ENCODE data around the gene SSR4. TPM values are rescaled to one million over a fixed set of nuclear protein-coding genes. Genes with fewer than 3 reads are reported as not detected.

The SSR4 gene
- total RNA-seq, 1 donor from 2014 or later: 168 TPM

GRCh38 chrX:153831429-153832150 lies 37.1 kb downstream of the SSR4 start:
- no peak for ATAC-seq

DNA sequence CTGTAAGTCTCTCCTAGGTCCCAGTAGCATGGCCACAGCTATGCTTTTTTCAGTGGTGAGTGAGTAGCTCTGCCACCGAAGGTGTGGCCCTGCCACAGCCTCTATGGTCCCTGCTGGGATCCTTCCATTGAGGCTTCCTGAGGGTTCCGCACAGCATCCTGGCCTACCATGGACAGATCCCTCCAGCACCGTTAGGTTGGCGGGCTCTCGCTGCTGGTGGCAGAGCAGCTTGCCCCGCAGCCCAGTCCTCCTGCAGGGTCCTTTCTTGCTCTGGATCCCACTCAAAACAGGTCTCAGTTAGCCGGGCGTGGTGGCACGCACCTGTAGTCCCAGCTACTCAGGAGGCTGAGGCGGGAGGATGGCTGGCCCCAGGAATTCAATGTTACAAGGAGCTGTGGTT lies 38.3 kb downstream of the SSR4 start:
- ATAC-seq: no peak

DNA sequence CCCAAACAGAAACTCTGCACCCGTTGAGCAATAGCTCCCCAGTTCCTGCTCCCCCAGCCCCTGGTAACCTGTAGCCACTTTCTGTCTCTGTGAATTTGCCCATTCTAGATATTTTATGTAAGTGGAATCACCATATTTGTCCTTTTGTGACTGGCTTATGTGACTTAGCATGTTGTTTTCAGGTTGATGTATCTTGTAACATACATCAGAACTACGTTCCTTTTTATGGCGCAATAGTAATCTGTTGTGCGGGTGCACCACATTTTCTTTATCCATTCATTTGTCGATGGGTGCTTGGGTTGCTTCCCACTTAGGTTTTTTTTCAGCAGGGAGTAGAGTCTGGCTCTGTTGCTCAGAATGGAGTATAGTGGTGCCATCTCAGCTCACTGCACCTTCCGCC lies 42.5 kb downstream of the SSR4 start:
- no peak for ATAC-seq

GRCh38 chrX:153844509-153845082 lies 50.1 kb downstream of the SSR4 start:
- ATAC-seq: no peak

DNA sequence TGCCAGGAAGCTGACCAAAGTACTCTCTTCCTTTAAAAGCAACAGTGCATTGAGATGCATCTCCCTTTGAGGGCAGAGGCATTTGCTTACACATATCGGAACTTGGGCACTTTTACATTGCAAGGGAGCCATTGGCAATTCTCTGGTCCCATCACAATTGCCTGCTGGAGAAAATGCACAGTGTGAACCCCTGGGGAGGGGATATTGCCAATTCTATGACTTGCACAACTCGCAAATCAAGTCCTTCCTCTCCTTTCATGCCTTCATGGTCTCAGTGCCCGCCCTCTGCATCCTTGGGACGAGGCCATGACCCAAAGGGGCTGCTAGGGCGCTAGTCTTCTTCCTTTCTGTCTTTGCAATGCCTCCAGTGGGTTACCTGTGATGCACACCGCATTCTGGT lies 50.7 kb downstream of the SSR4 start:
- ATAC-seq: no peak

GRCh38 chrX:153845842-153846241 lies 51.4 kb downstream of the SSR4 start:
- no peak for ATAC-seq

Other genes with a start within 250 kb of the SSR4 start
- 18.2 TPM for gene CCNQ, start 195.5 kb upstream of the SSR4 start, total RNA-seq
- gene DUSP9, start 147.5 kb upstream of the SSR4 start, total RNA-seq: 0.76 TPM
- 1.00 TPM for gene PNCK, start 120.9 kb upstream of the SSR4 start, total RNA-seq
- gene SLC6A8, start 106.7 kb upstream of the SSR4 start, total RNA-seq: 62.0 TPM
- 191 TPM for gene BCAP31, start 70.3 kb upstream of the SSR4 start, total RNA-seq
- gene ABCD1, start 69.8 kb upstream of the SSR4 start, total RNA-seq: 2.5 TPM
- gene PLXNB3, start 30.4 kb upstream of the SSR4 start, total RNA-seq: 11.2 TPM
- 0.12 TPM for gene SRPK3, start 13.6 kb upstream of the SSR4 start, total RNA-seq
- gene IDH3G, start 293 bp upstream of the SSR4 start, total RNA-seq: 32.6 TPM
- 0.68 TPM for gene PDZD4, start 35.9 kb downstream of the SSR4 start, total RNA-seq
- 0.80 TPM for gene L1CAM, start 91.5 kb downstream of the SSR4 start, total RNA-seq
- 0.20 TPM for gene AVPR2, start 110.0 kb downstream of the SSR4 start, total RNA-seq
- 7.5 TPM for gene ARHGAP4, start 131.6 kb downstream of the SSR4 start, total RNA-seq
- gene NAA10, start 140.4 kb downstream of the SSR4 start, total RNA-seq: 73.6 TPM
- gene RENBP, start 150.0 kb downstream of the SSR4 start, total RNA-seq: 0.52 TPM
- 33.0 TPM for gene HCFC1, start 177.2 kb downstream of the SSR4 start, total RNA-seq
- gene TMEM187, start 178.1 kb downstream of the SSR4 start, total RNA-seq: 5.1 TPM
- 97.8 TPM for gene IRAK1, start 225.2 kb downstream of the SSR4 start, total RNA-seq